GM12878 (cell line): ENCODE data around the gene SFXN1. TPM values are rescaled to one million over a fixed set of nuclear protein-coding genes. Genes with fewer than 3 reads are reported as not detected.
A peak's percentile ranks its signal among the peaks of the same experiment; 100 is the strongest.

Experiments used
- ATF3 ChIP-seq: IDR thresholded peaks from 2 replicates; pipeline ENCODE4 v1.6.1; 2011; ENCODE audit warnings: low read depth, mild to moderate bottlenecking, low read length, moderate library complexity, borderline replicate concordance; ENCODE audit errors: extremely low read depth
- BACH1 ChIP-seq: fragments of 450-650 bp; IDR thresholded peaks from 2 replicates; pipeline ENCODE4 v1.6.1; 2017; ENCODE audit warnings: mild to moderate bottlenecking, borderline replicate concordance
- BRCA1 ChIP-seq: IDR thresholded peaks from 2 replicates; pipeline ENCODE4 v1.6.1; 2011; ENCODE audit warnings: low read depth, low read length, improper control_type of control experiment
- ESRRA ChIP-seq: IDR thresholded peaks from 2 replicates; pipeline ENCODE4 v1.6.1; 2012; ENCODE audit warnings: mild to moderate bottlenecking, low read length, improper control_type of control experiment
- LARP7 ChIP-seq: fragments of 450-650 bp; IDR thresholded peaks from 2 replicates; pipeline ENCODE4 v1.6.1; 2017; ENCODE audit warnings: mild to moderate bottlenecking
- NFYA ChIP-seq: IDR thresholded peaks from 2 replicates; pipeline ENCODE4 v1.6.1; 2011; ENCODE audit warnings: low read depth, mild to moderate bottlenecking, low read length, improper control_type of control experiment, borderline replicate concordance
- NR2C2 ChIP-seq: IDR thresholded peaks from 2 replicates; pipeline ENCODE4 v1.6.1; 2011; ENCODE audit warnings: borderline replicate concordance, low read depth; ENCODE audit not compliant: control insufficient read depth, insufficient read length
- PAX5 ChIP-seq: IDR thresholded peaks from 2 replicates; pipeline ENCODE4 v1.6.1; 2011; ENCODE audit warnings: low read depth, low read length, borderline replicate concordance
- PBX3 ChIP-seq: IDR thresholded peaks from 2 replicates; pipeline ENCODE4 v1.6.1; 2011; ENCODE audit warnings: mild to moderate bottlenecking, low read depth, low read length, moderate library complexity; ENCODE audit not compliant: insufficient replicate concordance
- POLR2AphosphoS2 ChIP-seq: IDR thresholded peaks from 2 replicates; pipeline ENCODE4 v1.6.1; 2011; ENCODE audit warnings: low read depth, mild to moderate bottlenecking, low read length, improper control_type of control experiment, moderate library complexity
- RBBP5 ChIP-seq: fragments of 200-600 bp; sonication (generic); conservative IDR thresholded peaks from 2 replicates; pipeline ENCODE4 v1.6.1; 2016
- REST ChIP-seq: IDR thresholded peaks from 2 replicates; pipeline ENCODE4 v1.6.1; 2012; ENCODE audit warnings: mild to moderate bottlenecking, low read depth, low read length
- SMAD5 ChIP-seq: IDR thresholded peaks from 2 replicates; pipeline ENCODE4 v1.6.1; 2016; ENCODE audit warnings: antibody characterized with exemption, low read depth
- SMC3 ChIP-seq: IDR thresholded peaks from 2 replicates; pipeline ENCODE4 v1.6.1; 2011; ENCODE audit warnings: low read length, improper control_type of control experiment, borderline replicate concordance
- SP1 ChIP-seq: IDR thresholded peaks from one replicate; pipeline ENCODE4 v1.6.1; 2011; ENCODE audit warnings: low read depth, low read length
- SREBF2 ChIP-seq: IDR thresholded peaks from 2 replicates; pipeline ENCODE4 v1.6.1; 2012; ENCODE audit warnings: mild to moderate bottlenecking, low read length
- TCF3 ChIP-seq: IDR thresholded peaks from 2 replicates; pipeline ENCODE4 v1.6.1; 2012; ENCODE audit warnings: low read depth, mild to moderate bottlenecking, low read length, borderline replicate concordance; ENCODE audit not compliant: insufficient read depth
- ZBTB33 ChIP-seq: fragments of 450-650 bp; IDR thresholded peaks from 2 replicates; pipeline ENCODE4 v1.6.1; 2017; ENCODE audit warnings: mild to moderate bottlenecking
- ZNF274 ChIP-seq: IDR thresholded peaks from one replicate; pipeline ENCODE4 v1.8.0; 2011; ENCODE audit not compliant: insufficient read length, insufficient read depth
- ZNF622 ChIP-seq: fragments of 450-650 bp; IDR thresholded peaks from 2 replicates; pipeline ENCODE4 v1.6.1; 2017; ENCODE audit warnings: mild to moderate bottlenecking, inconsistent platforms
- polyA plus RNA-seq, 11 experiments: library from polyadenylated mRNA; depleted of rRNA in 4 of 11; unstranded in 6 of 11; stranded (reverse) in 5 of 11; fragments of >200 nt; fragmentation: Nextera tagmentation in 4 of 11; fragmentation: Illumina TruSeq in 1 of 11; extraction: Ambion mirVana in 4 of 11; extraction: Trizol in 1 of 11; gene quantifications; 1 replicate in 1 of 11; 2 replicates in 10 of 11; pipeline versions ENCODE4 v1.2.1 to v1.2.3, GENCODE V29; 2011 to 2016; ENCODE audit warnings: inconsistent platforms in 2 of 11, missing spikeins in 2 of 11, low read depth in 1 of 11
- total RNA-seq, 4 experiments: library from RNA; depleted of rRNA in 3 of 4; stranded (reverse); fragments of >200 nt in 3 of 4; fragmentation: Illumina TruSeq in 1 of 4; extraction: Trizol in 1 of 4; gene quantifications; 2 replicates each; pipeline versions ENCODE4 v1.2.1 to v1.2.3, GENCODE V29; 2013 to 2021
- TF ChIP-seq, protein P1 (sequence below): fragments of 450-650 bp; IDR thresholded peaks from 2 replicates; pipeline ENCODE4 v1.6.1; 2017; ENCODE audit warnings: antibody characterized with exemption, mild to moderate bottlenecking, moderate library complexity

Gene SFXN1
- total and polyA plus RNA-seq, 10 of the 15 experiments (the other 5 are each of a cell fraction or from before 2014, with no cell fraction given), result 18.0 to 248 (median 103) TPM

DNA sequence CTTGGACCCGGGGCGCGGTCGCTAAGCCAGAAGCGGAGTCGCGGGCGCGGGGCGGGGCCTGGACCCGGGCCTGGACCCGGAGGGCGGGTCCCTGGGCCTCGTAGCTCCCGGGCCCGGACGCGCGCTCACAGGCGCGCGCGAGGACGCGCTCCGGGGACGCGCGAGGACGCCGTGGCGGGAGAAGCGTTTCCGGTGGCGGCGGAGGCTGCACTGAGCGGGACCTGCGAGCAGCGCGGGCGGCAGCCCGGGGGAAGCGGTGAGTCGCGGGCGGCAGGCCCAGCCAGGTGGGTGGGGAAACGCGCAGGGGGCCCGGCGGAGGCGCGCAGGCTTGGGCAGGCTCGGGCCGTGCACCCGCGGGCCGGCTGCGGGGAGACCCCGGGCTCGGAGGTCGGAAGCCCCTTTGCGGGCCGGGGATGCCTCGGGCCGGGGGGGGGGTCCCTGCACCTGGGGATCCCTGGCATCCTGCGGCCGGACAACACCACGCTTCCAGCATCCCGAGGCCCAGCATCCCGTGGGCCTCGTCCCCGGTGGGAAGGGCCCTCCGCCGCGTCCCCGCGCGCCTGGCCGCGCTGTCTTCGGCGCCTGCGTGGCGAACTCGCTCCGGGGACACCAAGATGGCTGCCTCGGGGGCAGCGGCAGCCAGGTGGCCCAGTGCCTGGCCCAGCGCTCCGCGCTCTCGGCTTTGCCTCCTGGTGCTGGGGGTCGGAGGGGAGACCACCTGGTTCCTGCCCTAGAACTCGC is at the start of gene SFXN1 (continued):
- TF ChIP-seq, protein P1, sequence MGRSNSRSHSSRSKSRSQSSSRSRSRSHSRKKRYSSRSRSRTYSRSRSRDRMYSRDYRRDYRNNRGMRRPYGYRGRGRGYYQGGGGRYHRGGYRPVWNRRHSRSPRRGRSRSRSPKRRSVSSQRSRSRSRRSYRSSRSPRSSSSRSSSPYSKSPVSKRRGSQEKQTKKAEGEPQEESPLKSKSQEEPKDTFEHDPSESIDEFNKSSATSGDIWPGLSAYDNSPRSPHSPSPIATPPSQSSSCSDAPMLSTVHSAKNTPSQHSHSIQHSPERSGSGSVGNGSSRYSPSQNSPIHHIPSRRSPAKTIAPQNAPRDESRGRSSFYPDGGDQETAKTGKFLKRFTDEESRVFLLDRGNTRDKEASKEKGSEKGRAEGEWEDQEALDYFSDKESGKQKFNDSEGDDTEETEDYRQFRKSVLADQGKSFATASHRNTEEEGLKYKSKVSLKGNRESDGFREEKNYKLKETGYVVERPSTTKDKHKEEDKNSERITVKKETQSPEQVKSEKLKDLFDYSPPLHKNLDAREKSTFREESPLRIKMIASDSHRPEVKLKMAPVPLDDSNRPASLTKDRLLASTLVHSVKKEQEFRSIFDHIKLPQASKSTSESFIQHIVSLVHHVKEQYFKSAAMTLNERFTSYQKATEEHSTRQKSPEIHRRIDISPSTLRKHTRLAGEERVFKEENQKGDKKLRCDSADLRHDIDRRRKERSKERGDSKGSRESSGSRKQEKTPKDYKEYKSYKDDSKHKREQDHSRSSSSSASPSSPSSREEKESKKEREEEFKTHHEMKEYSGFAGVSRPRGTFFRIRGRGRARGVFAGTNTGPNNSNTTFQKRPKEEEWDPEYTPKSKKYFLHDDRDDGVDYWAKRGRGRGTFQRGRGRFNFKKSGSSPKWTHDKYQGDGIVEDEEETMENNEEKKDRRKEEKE, result peak; percentile 61; the same call in 1 of the 2 replicates
- TF ChIP-seq BACH1 (peak; percentile 79), SMAD5 (no peak), PAX5 (no peak), NR2C2 (no peak), SP1 (no peak), NFYA (no peak), ZNF274 (no peak), LARP7 (peak; percentile 92), POLR2AphosphoS2 (no peak), ATF3 (no peak), SREBF2 (no peak), TCF3 (no peak), REST (no peak), ESRRA (no peak), BRCA1 (no peak), ZNF622 (no peak), SMC3 (no peak), ZBTB33 (no peak), PBX3 (no peak), RBBP5 (no peak)
